HG02588 (cell line): ENCODE measurements around the gene CACNG7.
"Not testable (repeated sequence)": the region's sequence is repeated elsewhere in the genome, so short reads cannot be mapped to it uniquely, and the experiment has no call there.

Experiments
- ATAC-seq: cut with Tn5 transposase; IDR thresholded peaks from one replicate; pipeline ENCODE4 v1.9.1; 2021; ENCODE audit warnings: mild to moderate bottlenecking, moderate library complexity; ENCODE audit not compliant: unreplicated experiment

Gene CACNG7

DNA sequence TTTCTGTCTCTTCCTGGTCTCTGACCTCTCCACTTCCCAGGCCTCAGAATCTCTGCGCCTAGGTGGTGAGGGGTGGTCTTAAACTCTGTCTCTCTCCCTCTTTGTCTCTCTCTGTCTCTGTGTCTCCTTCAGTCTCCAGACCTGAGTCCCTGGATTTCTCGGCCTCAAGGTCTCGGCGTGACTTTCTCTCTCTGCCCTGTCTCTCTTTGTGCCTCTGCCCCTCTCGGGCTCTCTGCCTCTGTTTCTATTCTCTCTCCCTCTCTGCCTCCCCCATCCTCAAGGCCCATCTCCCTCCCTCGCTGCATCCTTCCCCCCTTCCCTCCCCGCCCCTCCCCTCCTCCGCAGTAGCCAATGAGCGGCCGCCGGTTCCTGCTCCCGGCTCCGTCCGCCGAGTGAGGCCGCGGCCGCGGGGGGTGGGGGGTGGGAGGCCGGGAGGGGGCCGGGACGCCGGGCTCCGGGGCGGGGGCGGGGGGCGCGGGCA lies at the start of gene CACNG7:
CACNG7 (plus strand) TSS at position 344 of the 481 bp plus-strand sequence. CDS start 3,554 bp downstream, outside the sequence.
- ATAC-seq = no peak

DNA sequence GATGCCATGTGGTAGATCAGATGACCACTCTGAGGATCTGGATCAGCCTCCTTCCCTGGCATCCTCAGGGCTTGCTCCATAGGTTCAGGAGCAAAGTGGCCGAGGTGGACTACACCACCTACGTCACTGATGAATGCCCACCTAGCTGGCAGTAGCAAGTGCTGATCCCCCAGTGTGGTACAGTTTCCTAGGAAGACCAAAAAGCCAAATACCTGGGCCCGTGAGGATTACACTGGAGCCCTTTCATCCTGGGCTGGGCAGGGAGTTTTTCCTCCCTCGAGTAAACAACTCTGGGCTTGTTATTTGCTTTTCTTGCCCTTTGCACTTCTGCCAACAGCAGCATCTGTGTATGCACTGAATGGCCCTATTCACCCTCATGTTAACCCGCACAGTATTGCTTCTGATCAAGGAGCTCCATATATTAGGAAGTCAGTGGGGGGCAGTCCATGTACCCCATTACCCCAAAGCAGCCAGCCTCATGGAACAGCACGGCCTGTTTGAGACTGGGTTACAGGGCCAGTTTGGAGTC lies 44.7 kb upstream of the CACNG7 start:
- no peak for ATAC-seq

DNA sequence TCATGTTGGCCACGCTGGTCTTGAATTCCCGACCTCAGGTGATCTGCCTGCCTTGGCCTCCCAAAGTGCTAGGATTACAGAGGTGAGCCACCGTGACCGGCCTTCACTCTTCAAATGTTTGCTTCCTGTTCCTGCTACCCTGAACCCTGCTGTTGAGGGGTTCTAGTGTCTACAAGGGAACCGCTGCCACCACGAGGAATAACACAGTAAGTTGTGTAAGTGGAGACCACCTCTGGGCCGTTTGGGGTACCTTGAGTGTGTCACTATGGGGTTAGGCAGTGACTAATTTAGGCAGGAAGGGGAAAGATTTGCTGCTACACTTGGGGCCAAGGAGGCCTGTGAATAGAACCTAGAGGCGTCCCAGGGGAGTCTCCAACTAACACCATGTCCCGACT lies 43.6 kb upstream of the CACNG7 start:
- no peak for ATAC-seq

- ATAC-seq = no peak
Observed at GRCh38 chr19:53865918-53866864, 42.9 kb upstream of the CACNG7 start.

DNA sequence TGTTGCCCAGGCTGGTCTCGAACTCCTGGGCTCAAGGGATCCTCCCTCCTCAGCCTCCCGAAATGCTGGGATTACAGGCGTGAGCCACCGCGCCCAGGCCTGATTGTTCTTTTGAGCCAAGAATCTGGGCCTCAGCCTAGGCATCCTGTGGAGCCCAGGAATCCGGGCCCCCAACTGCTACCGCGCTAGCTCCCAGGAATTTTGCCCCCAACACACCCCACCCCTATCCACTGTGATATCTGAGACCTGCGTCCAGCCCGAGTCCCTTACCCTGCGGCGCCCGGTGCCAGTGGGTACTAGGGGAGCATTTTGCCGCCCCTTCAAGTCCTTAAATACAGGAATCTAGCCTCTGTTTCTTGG lies 42.2 kb upstream of the CACNG7 start:
- no peak for ATAC-seq

DNA sequence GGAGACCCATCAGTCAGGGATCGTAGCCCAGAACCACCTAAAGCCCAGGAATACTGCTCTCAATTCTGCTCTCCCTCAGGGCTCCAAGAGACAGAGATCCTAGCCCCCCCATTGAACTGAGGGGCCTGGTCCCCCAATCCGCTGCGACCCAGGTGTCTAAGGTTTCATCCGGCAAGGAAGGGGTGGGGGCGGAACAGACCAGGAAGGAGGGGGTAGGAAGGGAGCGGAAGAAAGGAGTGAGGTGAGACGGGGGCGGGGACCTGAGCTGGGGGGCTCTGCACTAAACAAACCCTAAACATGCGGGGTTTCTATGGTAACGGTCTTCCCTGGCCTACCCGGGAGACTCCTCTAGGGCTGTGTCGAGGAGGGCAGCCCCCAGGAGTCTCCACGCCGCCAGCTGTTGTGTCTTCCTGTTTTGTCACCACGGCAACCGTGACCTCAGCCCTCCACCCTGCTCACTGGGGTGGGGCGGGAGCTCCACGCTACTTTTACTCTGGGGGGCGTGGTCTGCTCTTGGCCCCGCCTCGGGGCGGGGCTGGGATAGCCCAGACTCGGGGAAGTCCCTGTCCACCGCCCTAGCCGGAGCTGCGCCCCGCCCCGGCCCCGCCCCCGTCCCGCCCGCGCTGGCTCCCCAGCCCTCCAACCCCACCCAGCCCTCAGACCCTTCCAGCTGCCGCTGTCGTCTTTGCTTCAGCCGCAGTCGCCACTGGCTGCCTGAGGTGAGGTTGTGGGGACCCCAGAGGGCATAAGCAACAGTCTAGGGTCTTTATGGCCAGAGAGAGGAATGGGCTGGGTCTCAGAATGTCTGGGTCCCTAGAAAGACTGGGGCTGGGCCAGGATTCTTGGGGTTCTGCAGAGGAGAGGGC lies 41.6 kb upstream of the CACNG7 start, which contains the start of gene MYADM:
MYADM (plus strand) TSS at position 659 of the 866 bp plus-strand sequence. CDS start 5,647 bp downstream, outside the sequence.
- ATAC-seq = peak; percentile 59

- no peak for ATAC-seq
Observed at GRCh38 chr19:53868091-53868891, 40.8 kb upstream of the CACNG7 start.

- ATAC-seq = peak; percentile 34
Observed at GRCh38 chr19:53868892-53869804, 39.9 kb upstream of the CACNG7 start.

- ATAC-seq = not testable (repeated sequence)
Observed at GRCh38 chr19:53869805-53870484, 39.1 kb upstream of the CACNG7 start.

DNA sequence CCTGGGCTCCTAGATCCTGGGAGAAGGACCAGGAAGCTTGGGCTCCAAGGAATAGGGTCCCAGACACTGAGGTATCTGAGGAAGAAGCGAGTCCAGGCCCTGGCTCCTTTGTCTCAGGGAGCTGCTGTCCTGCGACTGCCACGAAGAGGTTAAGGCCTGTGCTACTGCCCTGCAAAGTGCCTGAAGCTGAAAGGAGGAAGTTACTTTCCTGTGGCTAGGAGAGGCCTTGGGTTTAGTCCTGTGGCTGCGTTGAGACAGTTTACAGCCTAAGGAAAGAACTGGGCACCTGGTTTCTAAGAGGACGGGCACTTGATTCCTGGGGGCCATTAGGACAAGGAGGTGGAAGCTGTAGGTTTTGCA lies 38.6 kb upstream of the CACNG7 start:
- ATAC-seq = no peak

DNA sequence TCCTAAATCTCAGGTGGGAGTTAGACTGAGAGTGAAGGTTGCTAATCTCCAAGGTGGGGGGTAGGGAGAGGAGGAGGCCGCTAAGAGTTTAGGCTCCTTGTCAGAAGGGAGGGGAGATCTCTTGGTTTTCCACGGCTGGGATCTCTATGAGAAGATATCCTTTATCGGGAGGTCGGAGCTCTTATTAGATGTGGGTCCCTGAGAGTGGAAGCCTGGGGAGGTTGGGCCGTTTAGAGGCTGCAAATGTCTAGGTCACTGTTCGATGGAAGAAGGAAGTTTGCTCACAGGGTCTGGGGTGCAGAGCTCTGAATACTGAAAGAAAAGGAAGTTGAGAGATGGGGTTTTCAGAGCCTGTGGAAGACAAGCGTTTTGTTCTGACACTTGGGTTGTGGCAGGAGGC lies 37.6 kb upstream of the CACNG7 start:
- ATAC-seq = no peak

- ATAC-seq = no peak
Observed at GRCh38 chr19:53872762-53873161, 36.3 kb upstream of the CACNG7 start.

GRCh38 chr19:53873773-53874605 lies 35.1 kb upstream of the CACNG7 start:
- no peak for ATAC-seq

GRCh38 chr19:53874606-53874990 lies 34.5 kb upstream of the CACNG7 start:
- ATAC-seq = no peak

- ATAC-seq = no peak
Observed at GRCh38 chr19:53875602-53876325, 33.3 kb upstream of the CACNG7 start.

- ATAC-seq = no peak
Observed at GRCh38 chr19:53876651-53877224, 32.3 kb upstream of the CACNG7 start.

DNA sequence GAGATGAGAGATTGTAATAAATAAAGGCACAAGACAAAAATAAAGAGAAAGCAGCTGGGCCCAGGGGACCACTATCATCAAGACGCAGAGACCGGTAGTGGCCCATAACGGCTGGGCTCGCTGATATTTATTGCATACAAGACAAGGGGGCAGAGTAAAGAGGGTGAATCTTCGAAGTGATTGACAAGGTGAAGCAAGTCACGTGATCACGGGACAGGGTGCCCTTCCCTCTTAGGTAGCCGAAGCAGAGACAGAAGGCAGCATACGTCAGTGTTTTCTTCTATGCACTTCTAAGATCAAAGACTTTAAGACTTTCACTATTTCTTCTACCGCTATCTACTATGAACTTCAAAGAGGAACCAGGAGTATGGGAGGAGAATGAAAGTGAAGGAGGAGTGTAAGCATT lies 31.7 kb upstream of the CACNG7 start:
- ATAC-seq = no peak
